ENCODE data around the gene TMA7.

TMA7 gene

DNA sequence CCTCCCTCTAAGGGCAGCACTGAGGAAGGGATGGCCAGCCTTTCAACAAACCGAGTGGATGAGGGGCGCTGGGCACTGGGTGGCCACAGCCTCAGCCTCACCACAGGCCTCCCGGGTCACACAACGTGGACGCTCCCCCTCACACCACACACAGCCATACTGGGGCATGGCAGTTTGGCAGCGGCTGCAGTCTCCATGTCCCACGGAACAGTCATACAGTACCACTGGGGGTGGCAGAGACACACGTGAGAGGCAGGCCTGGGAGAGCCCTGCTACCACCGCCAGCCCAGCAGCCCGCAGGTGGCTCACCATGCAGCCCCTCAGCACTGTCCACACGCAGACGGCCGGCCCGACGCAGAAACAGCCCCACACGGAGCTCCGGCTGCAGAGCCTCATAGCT, 21.9 kb upstream of the TMA7 start:
- no peak for DNase-seq

DNA sequence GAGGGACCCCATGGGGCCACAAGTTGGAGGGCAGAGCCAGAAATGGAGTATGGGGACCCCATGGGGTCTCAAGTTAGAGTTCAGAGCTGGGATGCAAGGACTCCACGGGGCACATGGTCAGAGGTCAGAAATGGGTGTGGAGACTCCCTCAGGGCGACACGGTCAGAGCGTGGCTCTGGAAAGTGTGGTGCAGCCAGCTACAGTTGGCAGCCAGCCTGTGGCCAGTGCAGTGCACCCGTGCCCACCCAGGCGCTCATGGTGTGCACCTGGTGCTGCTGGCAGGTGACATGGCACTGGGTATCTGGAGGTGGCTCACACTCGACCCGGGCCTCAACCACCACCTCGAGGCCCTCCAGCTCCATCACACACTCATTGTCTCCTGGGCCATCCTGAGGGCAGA, 21.4 kb upstream of the TMA7 start:
- no peak for DNase-seq
- intact Hi-C loops (cut with DNase I): no loop called here

More for the DNA sequence above, 21.9 kb upstream of the TMA7 start:
- intact Hi-C loops (cut with DNase I): no loop called here

DNA sequence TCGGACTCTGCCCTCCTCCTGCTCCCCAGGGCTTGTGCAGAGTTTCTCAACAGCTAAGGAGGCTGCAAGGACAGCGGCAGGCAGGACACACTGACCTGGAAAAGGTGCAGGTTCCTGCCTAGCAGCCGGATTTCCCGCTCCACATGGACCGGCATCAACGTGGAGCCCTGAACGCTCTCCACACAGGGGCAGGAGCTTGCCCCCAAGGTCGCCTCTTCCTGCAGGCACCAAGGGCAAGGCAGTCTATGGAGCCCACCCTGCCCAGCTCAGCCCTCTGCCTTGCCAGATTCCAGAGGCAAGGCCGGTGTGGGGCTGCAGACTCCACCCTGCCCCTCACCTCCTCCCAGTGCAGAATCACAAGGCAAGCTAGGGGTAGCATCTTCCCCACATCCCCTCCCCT, 20.9 kb upstream of the TMA7 start:
- intact Hi-C loops (cut with DNase I): no loop called here
- DNase-seq: no peak

DNA sequence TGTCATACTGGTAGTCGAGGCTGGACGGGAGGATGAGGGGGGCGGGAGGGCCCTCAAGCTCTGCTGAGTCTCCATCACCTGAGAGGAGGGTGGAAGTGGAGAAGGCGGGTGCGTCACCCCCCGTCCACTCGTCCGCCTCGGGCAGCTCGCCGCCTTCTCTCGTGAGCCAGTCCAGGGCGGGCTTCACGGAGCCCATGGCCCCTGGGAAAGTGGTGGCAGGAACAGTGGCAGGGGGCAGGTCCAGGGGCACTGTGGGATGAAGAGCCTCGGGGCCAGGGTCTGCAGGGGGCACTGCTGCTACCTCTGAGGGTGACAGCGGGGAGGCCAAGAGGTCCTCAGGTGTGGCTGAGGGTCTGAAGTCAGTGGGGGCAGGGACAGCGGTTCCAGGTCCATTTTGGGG, 20.5 kb upstream of the TMA7 start:
- no peak for DNase-seq

DNA sequence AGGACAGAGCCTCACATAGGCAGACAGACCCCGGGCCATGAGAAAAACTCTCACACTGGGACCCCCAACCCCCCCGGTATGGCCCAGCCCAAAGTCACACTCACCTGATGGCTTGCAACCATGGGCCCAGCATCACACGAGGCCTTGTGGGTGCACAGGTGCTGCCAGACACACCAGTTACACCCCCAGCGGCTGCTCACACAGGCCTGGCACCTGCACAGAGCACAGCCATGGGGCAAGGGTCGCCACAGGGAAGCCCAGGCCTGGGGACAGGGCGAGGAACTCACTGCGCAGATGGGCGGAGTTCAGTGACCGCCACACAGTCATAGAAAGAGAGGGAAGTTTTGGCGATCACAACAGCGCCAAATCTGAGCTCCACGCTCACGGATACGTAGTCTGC, 19.5 kb upstream of the TMA7 start:
- intact Hi-C loops (cut with DNase I): no loop called here
- DNase-seq: no peak

More for the DNA sequence above, 20.5 kb upstream of the TMA7 start:
- intact Hi-C loops (cut with DNase I): no loop called here

DNA sequence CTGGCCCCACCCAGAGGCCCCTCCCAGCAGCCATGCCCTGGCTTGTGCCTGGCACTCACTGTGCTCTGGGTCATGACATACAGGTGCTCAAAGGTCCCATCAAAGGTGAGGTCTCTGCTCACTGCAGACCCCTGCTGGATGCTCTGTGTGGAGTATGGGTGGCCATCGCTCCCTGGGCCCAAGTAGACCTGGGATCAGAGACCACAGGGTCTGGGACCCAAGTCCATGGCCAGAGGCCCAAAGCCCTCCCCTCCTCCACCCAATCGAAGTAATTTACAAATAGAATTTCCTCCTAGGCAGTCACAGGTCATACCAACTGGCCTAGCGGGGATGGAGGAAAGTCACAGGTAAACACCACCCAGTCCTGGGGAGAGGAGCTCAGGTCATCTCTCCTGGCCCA, 17.8 kb upstream of the TMA7 start:
- intact Hi-C loops (cut with DNase I): no loop called here
- DNase-seq: no peak

DNA sequence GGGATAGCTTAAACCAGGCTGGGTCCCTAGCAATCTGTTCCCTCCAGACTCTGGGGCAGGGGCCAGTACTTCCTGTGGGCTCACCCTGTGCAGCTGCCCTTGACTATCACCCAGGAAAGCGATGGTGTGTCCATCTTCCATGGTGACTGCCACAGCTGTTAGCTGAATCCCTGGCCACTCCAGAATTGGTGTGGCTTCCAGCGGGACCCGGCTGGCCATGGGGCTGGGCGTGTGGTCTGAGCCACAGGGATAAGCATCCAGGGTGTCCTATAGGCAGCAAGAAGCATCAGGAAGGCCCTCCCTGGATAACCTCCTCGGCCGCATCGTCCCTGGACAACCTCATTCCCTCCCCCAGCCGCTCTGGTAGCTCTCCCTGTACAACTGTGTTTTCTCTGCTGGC, 17.4 kb upstream of the TMA7 start:
- intact Hi-C loops (cut with DNase I): no loop called here
- no peak for DNase-seq

DNA sequence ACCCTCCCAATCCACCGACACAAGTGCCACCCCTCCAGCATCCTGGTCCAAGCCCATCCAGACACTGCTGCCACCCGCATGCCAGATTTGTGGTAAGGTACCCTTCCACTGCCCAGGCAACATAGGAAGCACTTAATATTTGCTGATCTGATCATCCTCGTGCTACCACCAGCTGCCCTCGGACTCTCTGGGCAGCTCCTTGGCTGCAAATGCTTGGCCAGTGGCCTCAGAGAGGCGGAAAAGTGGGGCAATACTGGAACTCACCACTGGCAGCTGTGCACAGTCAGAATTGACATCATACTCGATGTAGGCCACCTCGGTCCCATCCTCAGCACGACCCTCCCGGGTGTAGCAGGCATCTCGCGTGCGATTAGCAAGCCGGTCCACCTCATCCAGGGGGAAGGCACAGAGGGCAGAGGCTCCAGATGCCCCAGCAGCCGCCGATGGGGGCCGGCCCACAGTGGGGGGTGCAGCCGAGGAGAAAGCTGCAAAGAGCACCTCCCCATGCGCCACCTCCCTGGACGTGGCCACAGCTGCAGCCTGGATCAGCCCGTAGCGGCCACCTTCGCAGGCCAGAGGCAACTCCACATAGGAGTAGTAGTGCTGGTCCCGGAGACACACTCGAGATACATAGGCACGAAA, 16.7 kb upstream of the TMA7 start:
- intact Hi-C loops (cut with DNase I): no loop called here
- peak in 35 of 42 donors; percentile 25 to 86 (median 58) for DNase-seq

DNA sequence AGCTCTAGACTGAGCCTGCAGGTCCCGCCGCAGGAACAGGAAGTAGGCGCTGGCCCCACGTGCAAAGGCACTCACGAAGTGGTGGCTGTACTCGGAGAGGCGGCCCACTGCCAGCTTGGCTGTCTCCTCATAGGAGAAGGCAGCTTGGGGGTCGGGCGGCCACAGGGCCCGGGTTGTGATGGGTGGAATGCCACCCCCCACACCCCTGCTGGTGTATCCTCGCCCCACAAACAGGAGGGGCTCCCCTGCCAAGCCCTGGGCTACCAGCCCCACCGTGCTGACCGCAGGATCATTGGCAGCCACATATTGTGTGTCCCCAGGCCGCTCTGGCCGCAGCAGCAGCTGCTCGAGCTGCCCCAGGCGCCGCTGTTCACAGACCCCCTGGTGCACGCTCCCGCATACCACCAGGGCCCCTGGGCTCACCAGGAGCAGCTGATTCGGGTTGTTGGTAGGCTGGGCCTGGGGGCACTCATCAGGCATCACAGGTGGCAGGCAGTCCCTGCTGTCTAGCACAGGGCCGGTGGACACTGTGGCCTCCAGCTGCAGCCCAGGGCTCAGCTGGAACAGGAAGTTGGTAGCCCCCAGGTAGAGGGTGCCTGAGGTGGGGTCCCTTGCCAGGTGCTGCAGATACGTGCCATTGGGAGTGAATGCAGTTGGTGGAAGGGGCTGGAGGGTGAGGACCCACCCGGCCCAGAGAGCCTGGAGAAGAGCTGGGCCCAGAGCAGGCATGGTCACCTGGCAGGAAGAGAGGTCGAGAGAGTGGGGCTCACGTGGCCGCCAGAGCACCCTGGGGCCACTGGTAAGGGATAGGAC, 16.0 kb upstream of the TMA7 start:
- intact Hi-C loops (cut with DNase I): no loop called here
- peak in 29 of 42 donors; percentile 18 to 76 (median 50) for DNase-seq

DNA sequence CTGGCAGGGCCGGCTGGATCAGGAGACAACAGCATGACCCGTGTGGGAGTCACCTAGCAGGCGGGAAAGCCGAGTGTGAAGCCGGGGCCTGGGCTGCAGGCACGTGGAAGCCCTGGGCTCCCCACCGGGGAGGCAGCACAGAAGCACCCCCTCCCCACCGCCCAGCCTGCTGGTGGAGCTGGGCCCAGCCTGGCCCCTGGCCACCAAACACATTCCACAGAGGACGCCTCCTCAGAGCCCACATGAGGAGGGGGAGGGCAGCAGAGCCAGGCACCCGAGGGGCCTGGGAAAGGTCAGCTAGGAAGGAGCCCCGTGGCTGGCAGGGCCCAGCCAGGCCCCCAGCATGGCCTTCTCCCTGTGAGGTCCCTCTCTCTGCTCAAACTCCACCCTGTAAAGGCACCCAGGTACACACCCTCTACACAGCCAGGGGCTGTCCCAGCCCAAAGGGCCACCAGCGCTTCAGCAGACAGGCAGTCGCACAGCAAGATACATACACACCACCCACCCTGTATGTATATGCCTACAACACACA, 14.7 kb upstream of the TMA7 start:
- intact Hi-C loops (cut with DNase I): no loop called here
- peak; percentile 33 to 91 (median 71) for DNase-seq

DNA sequence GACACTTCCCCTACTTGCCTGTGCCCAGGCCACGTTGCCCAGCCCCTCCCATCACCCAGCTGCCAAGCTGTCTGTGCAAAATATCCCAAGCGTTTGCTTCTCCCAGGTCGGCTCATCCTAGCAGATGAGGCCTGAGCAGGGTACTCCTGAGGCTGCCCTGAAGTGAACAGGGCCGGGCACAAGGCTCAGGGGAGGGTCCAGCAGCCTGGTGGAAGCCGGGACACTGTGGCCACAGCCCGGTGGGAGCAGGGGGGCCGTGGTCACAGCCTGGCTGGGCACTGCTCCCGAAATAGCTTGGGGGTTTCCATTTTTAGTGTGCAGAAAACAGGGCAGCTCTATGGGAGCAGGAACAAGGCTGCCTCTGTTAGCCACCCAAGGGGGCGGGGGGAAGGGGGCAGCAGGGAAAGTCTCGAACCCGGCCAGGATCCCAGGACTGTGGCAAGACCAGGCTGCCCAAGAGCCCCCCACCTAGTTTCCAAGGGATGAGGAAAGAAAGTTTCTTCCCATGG, 13.6 kb upstream of the TMA7 start:
- intact Hi-C loops (cut with DNase I): no loop called here
- DNase-seq: peak; percentile 81 to 98 (median 93)

DNA sequence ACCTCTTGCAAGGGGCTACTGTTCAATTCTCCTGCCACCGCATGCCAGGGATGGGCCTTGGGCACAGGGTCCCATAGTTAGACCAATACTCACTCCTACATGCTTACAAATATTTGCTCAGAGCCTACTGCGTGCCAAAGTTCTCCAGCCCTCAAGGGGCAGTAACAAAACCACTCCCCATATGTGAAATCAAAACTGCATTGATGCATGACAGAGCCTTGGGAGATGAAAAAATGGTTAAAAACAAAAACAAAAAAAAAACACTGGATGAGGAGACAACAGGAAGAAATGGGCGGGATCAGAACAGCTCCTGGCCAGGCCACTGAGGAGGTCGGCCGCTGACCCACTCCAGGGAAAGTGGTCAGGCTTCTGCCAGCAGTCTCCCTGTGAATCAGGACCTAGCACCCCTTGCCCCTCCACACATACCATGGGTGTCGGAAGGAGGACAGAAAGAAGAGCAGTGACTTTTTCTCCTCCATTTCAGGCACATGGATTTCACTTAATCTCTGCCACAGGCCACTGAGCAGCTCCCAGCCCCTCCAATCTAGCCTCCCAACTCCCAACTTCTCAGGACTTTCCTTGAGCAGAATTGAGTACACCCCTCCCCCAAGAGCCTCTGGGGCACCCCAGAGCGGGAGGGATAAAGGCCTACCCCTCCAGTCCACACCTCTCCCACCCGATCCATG, 13.0 kb upstream of the TMA7 start:
- peak in 19 of 42 donors; percentile 18 to 76 (median 44) for DNase-seq
- intact Hi-C loops (cut with DNase I): no loop called here

DNA sequence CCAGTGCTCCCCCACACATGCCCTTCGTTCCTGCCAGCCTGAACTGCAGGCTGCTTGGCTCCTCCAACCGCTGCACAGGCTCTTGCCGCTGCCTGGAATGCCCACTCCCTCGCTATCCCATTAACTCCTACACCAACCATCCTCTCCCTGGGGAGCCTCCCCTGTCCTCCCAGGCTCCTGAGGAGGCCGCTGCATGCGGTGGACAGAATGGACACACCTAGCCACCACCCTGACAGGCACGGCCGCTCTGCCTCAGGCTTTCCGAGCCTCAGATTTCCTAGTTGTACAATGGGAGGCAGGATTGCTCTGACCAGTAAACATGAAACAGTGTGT, 12.5 kb upstream of the TMA7 start:
- intact Hi-C loops (cut with DNase I): no loop called here

DNA sequence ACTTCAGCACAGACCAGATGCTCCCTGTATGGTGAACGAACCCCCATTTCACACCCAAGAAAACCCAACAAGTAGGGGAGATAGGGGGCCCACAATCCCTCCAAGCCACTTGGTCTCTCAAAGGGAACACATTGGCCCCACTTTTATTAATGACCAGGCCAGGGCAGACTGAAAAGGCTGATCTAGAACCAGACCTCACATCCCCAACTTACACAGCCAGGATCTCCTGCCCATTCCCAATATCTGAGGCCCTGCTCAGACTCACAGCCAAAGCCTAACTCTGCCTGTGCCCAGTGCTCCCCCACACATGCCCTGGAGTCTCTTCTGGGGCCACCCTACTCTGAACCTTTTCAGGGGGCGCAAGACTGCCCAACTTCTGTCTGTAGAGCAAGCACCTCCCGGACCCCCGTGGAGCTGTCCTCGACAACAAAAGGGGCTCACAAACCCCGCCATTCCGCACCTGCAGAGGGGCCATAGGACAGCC, 11.9 kb upstream of the TMA7 start:
- DNase-seq: peak in 3 of 42 donors; percentile 31 to 59 (median 44)
- intact Hi-C loops (cut with DNase I): no loop called here

More for the DNA sequence above, 12.5 kb upstream of the TMA7 start:
- peak in 30 of 42 donors; percentile 27 to 76 (median 50) for DNase-seq

DNA sequence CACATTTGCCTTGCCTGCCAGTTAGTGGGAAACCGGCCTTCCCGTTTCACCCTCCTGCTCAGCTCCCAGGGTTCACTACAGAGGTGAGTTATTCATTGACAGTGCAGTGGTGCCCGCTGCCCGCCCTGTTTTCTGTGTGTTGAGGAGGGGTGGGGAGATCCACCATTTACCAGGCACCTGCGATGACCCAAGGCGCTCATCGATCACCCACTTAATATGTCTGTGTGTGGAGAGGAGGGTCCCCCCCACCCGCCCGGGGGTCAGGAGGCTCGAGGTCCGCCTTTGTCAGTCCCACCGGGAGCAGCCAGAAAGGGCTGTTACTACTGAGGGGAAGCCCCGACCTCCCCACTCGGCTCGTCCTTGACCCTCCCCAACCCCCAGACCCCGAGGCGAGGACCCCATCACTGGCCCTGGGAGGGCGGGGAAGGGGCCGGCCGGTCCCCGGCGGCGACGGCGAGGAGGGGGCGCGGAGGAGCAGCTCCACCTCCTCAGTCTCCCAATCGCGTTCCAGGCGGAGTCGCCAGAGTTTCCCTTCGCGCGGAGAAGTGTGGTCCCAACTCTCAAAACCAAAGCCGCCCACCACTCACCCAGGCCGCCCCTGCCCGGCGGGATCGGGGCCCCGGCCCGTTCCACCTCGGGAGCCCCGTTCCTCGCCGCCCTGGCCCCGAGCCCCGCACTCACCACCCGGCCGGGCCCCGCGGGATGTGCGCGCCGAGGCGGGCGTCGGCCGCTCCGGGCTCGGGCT, 11.3 kb upstream of the TMA7 start:
- peak in 34 of 42 donors; percentile 29 to 76 (median 54) for DNase-seq
- intact Hi-C loops (cut with DNase I): no loop called here

DNA sequence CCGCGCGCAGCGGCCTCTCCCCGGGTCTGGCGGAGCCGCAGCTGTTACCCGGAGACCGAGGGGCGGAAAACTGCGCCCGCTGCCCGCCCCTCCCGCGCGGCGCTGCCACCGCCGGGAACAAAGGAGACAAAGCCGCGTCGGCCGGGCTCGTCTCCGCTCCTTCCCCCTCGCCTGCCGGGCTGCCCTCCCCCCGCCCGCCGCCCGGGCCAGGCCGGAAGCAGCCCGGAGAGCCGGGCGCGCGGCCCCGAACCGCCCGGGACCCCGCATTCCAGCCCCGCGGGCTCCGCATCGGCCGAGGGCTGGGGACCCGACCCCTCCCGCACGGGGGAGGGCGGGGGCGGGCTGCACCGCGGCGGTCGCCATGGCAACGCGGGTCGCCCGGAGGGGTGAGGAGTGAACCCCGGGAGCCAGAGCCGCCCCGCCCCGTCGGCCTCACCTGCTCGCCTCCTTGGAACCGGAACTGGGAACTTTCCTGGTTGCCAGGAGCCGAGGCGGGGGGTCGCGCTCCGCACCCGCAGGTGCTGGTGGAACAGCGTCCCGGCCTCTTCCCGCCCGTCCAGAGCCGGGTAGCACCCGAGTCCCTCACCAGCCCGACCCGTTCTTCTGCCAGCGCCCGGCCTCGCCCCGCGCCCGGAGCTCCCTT, 10.6 kb upstream of the TMA7 start:
- intact Hi-C loops (cut with DNase I): no loop called here
- DNase-seq: peak; percentile 43 to 92 (median 85)

DNA sequence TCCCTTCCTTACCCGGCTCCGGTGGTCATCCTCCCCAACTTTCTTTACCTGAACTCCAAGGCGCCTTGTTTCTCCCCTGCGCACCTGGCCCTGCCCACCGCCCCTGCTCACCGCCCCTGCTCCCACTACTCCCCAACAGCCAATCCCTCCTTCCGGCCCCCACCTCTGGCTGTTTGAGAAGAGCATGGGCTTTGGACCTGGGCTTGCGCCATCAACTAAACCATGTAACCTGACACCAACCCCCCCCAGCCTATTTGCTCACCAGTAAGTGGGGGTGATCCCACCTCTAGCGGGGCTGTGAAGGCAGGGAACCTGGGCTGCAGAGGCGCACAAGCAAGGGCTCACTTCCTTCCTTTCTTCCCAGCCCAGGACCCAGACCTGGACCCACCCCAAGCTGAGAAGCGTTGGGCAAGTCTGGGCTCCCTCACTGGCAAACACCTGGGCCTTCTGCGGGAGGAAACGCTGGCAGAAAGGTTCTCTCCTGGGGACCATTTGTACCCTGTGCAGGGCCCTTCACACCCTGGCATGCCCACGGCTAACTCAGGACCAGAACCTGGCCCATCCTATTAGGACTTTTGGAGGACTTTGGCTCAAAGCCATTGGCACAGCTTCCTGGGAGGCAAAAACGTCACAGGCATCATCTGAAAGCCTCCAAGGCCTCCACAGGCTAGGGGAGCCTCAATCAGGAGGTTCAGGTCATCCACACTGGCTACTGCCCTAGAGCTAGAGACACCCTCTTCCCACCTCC, 9.9 kb upstream of the TMA7 start, which contains the start of gene PLXNB1:
Gene PLXNB1, minus strand, starts transcription at position 127 of the 748 bp plus-strand sequence. CDS start 5,475 bp downstream, outside the sequence.
- intact Hi-C loops (cut with DNase I): no loop called here
- DNase-seq: peak in 7 of 42 donors; percentile 21 to 59 (median 36)
